ENCODE measurements around the gene TOM1L2. TPM values are rescaled to one million over a fixed set of nuclear protein-coding genes. Genes with fewer than 3 reads are reported as not detected.

TOM1L2 gene
- total RNA-seq, 1 experiment from 2014 or later, result 34.2 TPM

DNA sequence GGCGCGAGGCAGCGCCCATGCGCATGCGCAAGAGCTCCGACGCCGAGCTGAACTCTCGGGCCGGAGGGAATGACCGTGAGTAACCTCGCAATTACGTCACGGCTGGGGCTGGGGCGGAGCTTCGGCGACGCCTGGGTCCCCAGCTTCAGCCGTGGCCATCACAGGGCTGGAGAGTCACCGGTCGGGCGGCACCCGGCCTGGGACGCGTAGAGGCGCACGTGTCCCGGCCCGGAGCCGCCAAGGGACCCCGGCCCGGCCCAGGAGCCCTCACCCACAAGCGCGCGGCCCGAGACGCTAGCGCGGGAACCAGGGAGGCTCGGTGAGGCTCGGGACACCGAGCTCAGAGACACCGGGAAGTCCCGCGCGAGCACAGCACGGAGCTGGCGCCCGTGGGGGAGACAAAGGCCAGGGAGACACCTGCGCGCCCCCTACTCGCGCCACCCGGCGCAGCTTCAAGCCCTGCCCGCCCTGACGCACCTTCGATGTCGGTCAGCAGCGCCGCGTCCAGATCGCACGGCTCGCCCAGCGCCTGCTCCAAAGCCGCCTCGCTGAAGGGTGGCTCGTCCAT, 135.9 kb downstream of the TOM1L2 start:
- Mint-ChIP-seq H3K27me3 (ENCODE audit: insufficient read depth, unreplicated experiment) (no peaks in the 10 kb centered on the region), H3K27ac (ENCODE audit: low read depth, unreplicated experiment) (peak overlapping the region; percentile 66), H3K36me3 (ENCODE audit: insufficient read depth, unreplicated experiment) (no peaks in the 10 kb centered on the region), H3K9me3 (ENCODE audit: unreplicated experiment) (no peaks in the 10 kb centered on the region), H3K4me3 (ENCODE audit: unreplicated experiment) (peak overlapping the region; percentile 73), H3K4me1 (ENCODE audit: insufficient read depth, unreplicated experiment) (peaks cover 45% of the 10 kb centered on the region)
- ChIA-PET POLR2A (interaction anchor here (0.6 to 6.7 kb wide), 24 partner anchors 12 to 1458 kb away, joined by 3 to 151 read pairs (median 5); partner anchors contain the start of genes ALKBH5, DRC3, PEMT and TOM1L2), CTCF (interaction anchor here (0.6 to 1.2 kb wide), 5 partner anchors 14 to 107 kb away, joined by 3 to 4 read pairs (median 3); no protein-coding TSS in a partner anchor)
- intact Hi-C loops (cut with micrococcal nuclease), result loop anchor here (2.0 kb wide), 1 partner anchor 14 kb away; no protein-coding TSS in a partner anchor
- no TSS peak for BruUV-seq (replicated peaks)
- DNase-seq (ENCODE audit: unreplicated experiment), result peak; percentile 94
- TF ChIP-seq, protein P1, sequence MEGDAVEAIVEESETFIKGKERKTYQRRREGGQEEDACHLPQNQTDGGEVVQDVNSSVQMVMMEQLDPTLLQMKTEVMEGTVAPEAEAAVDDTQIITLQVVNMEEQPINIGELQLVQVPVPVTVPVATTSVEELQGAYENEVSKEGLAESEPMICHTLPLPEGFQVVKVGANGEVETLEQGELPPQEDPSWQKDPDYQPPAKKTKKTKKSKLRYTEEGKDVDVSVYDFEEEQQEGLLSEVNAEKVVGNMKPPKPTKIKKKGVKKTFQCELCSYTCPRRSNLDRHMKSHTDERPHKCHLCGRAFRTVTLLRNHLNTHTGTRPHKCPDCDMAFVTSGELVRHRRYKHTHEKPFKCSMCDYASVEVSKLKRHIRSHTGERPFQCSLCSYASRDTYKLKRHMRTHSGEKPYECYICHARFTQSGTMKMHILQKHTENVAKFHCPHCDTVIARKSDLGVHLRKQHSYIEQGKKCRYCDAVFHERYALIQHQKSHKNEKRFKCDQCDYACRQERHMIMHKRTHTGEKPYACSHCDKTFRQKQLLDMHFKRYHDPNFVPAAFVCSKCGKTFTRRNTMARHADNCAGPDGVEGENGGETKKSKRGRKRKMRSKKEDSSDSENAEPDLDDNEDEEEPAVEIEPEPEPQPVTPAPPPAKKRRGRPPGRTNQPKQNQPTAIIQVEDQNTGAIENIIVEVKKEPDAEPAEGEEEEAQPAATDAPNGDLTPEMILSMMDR (IDR thresholded peaks at IDR 0.05; ENCODE audit: unreplicated experiment), result no peak

DNA sequence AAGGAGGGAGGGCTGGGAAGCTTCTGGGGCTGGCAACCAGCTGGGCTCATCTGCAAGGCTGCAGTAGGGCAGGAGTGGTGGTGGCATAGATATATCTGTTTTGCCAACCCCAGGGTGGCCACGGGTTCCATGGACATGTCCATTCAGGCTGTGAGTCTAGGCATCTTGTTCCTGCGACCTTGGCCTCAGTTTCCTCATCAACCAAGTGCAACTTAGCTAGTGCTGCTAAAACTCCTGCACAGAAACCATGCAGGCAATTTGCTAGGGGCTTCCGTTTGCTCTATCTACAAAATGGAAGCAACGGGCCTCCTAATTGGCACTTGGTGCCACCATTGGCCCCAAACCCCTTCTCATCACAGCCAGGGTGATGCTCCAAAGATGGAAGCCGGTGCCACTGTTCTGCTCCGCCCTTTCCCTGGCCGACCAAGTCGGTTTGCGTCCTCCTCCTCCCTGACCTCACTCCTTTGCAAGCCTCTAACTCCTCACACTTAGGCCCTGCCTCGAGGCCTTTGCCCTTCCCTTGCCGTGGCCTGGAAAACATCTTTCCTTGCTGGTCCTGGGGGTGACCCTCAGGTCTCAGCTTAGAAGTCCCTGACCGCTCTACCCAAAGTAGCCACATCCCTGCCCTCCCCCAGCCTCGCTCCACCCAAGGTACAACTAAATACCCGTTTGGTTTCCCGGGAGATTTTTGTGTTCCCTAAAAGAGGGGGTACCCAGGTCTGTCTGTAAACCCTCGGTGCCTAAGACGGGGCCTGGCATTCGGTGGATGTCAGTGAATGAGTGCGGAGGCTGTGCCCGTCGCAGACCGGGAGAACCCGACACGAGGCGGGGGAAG, 136.6 kb downstream of the TOM1L2 start:
- intact Hi-C loops (cut with micrococcal nuclease), result loop anchor here (2.0 kb wide), 1 partner anchor 13 kb away; no protein-coding TSS in a partner anchor
- Mint-ChIP-seq H3K4me1 (ENCODE audit: insufficient read depth, unreplicated experiment) (peaks cover 39% of the 10 kb centered on the region), H3K27ac (ENCODE audit: low read depth, unreplicated experiment) (peak overlapping the region; percentile 66), H3K27me3 (ENCODE audit: insufficient read depth, unreplicated experiment) (no peaks in the 10 kb centered on the region), H3K9me3 (ENCODE audit: unreplicated experiment) (no peaks in the 10 kb centered on the region), H3K4me3 (ENCODE audit: unreplicated experiment) (peak overlapping the region; percentile 73), H3K36me3 (ENCODE audit: insufficient read depth, unreplicated experiment) (no peaks in the 10 kb centered on the region)
- ChIA-PET CTCF (interaction anchor here (0.6 to 1.2 kb wide), 6 partner anchors 14 to 314 kb away, joined by 3 to 4 read pairs (median 3); no protein-coding TSS in a partner anchor), POLR2A (interaction anchor here (0.5 to 6.7 kb wide), 24 partner anchors 11 to 539 kb away, joined by 3 to 151 read pairs (median 5); partner anchors contain the start of genes ALKBH5, DRC3, PEMT and TOM1L2)
- TF ChIP-seq, protein P1 (IDR thresholded peaks at IDR 0.05; ENCODE audit: unreplicated experiment), result no peak
- TSS peak; percentile 30 for BruUV-seq (replicated peaks)
- DNase-seq (ENCODE audit: unreplicated experiment), result no peak

DNA sequence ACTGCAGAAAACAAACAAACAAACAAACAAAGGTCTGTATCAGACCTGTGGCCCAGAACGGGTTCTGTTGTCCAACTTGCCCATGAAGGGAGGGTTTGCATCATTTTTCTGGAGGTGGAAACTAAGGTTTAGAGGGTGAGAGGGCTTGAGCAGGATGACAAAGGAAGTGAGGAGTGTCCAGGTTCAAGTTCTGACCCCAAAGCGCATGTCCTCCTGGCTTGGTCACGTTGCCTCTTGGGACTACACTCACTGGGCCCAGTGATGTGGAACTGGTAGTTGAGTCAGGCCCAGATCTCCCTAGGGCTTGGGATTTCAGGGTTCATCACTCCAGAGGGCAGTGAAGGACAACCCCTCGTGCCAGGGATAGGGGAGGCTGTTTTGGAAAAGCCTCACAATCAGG, 137.2 kb downstream of the TOM1L2 start:
- Mint-ChIP-seq H3K9me3 (ENCODE audit: unreplicated experiment) (no peaks in the 10 kb centered on the region), H3K4me1 (ENCODE audit: insufficient read depth, unreplicated experiment) (peaks cover 39% of the 10 kb centered on the region), H3K36me3 (ENCODE audit: insufficient read depth, unreplicated experiment) (no peaks in the 10 kb centered on the region), H3K27ac (ENCODE audit: low read depth, unreplicated experiment) (peak overlapping the region; percentile 23), H3K27me3 (ENCODE audit: insufficient read depth, unreplicated experiment) (no peaks in the 10 kb centered on the region), H3K4me3 (ENCODE audit: unreplicated experiment) (peak overlapping the region; percentile 73)
- intact Hi-C loops (cut with micrococcal nuclease), result no loop called here
- ChIA-PET POLR2A (interaction anchor here (0.6 to 6.7 kb wide), 3 partner anchors 11 to 240 kb away, joined by 3 to 151 read pairs (median 32); no protein-coding TSS in a partner anchor), CTCF (interaction anchor here (0.6 kb wide), 1 partner anchor 313 kb away, joined by 3 read pairs; no protein-coding TSS in a partner anchor)
- TF ChIP-seq, protein P1 (IDR thresholded peaks at IDR 0.05; ENCODE audit: unreplicated experiment), result no peak
- no TSS peak for BruUV-seq (replicated peaks)
- no peak for DNase-seq (ENCODE audit: unreplicated experiment)

All from MCF 10A (cell line).